WI38 (cell line): ENCODE measurements around the gene TNNT1.

Experiments used
- H3K4me3 ChIP-seq: 2 replicates; pipeline ENCODE4 v1.5.1; 2011; ENCODE audit warnings: low read depth, mild to moderate bottlenecking, control low read depth, low read length
- TF ChIP-seq, protein P1 (sequence below): IDR thresholded peaks from 2 replicates; pipeline ENCODE4 v1.5.1; 2012; ENCODE audit warnings: low read depth, mild to moderate bottlenecking, control low read depth, low read length

TNNT1 gene

DNA sequence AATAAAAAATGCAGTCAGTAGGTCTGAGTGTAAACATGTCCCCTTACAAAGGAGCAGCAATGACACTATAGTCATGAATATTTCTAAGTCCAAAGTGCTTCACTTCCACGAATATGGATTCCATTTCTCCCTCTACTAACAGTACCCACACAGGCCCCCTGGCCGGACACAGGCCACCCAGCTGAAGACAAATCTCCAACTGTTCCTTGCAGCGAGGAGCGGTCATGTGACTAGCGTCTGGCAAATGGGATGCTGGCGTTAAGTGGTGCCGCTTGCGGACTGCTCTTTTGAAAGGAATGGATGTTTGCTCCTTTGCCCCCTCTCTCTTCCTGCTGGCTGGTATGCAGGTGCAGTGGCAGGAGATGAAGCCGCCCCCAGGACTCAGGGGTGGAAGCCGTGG is 47.7 kb downstream of the TNNT1 start:
- TF ChIP-seq, protein P1, sequence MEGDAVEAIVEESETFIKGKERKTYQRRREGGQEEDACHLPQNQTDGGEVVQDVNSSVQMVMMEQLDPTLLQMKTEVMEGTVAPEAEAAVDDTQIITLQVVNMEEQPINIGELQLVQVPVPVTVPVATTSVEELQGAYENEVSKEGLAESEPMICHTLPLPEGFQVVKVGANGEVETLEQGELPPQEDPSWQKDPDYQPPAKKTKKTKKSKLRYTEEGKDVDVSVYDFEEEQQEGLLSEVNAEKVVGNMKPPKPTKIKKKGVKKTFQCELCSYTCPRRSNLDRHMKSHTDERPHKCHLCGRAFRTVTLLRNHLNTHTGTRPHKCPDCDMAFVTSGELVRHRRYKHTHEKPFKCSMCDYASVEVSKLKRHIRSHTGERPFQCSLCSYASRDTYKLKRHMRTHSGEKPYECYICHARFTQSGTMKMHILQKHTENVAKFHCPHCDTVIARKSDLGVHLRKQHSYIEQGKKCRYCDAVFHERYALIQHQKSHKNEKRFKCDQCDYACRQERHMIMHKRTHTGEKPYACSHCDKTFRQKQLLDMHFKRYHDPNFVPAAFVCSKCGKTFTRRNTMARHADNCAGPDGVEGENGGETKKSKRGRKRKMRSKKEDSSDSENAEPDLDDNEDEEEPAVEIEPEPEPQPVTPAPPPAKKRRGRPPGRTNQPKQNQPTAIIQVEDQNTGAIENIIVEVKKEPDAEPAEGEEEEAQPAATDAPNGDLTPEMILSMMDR = no peak
- H3K4me3 ChIP-seq = no peak overlapping the region

DNA sequence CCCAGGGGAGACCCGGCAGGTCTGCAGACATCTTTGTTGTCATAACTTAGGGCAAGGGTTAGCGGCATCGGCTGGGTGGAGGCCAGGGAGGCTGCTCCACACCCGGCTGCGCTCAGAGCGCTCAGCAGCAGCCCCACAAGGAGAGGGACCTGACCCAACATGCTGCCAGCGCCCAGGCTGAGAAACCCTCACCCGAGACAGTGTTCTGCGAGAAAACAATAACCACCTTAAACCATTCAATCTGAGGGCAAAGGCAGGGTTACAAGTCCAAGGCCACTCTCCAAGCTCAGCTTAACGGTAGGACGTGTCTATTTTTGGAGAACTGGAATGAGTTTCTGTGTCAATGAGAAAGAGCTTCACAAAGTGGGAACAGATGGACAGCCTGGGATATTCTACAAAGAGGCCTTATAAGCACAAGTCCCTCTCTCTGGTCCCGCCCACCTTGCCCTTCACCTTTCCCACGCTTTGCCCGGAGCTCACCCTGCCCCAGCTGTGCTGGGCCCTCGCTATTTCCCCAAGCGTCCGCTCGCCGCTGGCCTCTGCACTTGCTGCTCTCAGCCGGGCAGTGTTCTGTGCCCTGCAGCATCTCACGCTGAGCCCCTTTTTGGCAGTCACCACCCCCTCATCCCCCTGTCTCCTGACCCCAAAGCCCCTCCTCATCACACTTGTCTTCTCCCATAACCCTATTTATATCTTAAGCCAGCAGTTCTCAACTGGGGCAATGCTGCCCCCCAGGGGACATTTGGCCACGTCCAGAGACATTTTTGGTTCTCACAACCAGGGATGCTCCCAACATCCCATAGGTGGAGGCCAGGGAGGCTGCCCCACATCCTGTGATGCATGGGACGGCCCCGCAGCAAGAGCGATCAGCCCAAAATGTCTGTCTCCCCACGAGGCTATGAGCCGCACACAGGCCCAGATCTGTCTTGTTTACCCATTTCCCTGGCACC is 49.2 kb downstream of the TNNT1 start:
- no peak overlapping the region for H3K4me3 ChIP-seq
- TF ChIP-seq, protein P1 = no peak

DNA sequence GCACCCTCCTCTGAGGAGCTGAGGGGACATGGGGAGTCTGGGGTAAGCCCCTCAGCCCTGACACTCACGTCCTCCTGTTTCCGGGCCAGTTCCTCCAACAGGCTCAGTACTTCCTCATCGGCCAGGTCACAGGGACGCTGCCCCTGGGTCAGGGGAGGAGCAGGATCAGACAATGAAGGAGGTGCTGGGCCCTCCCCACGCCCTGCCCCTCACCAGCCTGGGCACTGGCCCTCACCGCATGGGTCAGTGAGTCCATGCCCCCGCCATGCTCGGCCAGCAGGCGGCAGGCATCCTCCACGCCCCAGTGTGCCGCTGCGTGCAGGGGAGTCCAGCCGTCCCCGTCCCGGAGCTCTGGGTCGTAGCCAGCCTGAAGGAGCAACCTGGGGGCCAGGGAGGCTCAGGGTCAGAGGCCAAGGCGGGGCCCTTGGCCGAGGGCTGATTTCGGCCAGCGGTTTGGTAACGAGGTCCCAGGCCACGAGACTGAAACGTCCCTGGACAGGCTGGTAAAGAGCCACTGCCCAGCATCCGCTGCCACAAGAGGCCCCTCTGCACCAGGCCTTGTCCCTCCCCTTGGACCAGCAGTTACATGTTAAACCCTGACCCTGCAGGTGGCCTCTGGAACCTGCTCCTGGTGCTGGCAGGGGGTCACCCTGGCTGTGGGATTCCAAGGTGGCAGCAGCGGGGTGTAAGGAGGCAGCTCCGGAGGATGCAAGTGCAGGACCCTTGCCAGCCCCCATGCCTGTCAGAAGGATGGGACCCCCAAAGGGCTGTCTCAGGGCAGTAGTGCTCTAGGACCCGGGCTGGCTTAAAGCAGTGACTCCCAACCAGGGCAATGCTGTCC is 50.1 kb downstream of the TNNT1 start:
- no peak overlapping the region for H3K4me3 ChIP-seq
- TF ChIP-seq, protein P1 = no peak

DNA sequence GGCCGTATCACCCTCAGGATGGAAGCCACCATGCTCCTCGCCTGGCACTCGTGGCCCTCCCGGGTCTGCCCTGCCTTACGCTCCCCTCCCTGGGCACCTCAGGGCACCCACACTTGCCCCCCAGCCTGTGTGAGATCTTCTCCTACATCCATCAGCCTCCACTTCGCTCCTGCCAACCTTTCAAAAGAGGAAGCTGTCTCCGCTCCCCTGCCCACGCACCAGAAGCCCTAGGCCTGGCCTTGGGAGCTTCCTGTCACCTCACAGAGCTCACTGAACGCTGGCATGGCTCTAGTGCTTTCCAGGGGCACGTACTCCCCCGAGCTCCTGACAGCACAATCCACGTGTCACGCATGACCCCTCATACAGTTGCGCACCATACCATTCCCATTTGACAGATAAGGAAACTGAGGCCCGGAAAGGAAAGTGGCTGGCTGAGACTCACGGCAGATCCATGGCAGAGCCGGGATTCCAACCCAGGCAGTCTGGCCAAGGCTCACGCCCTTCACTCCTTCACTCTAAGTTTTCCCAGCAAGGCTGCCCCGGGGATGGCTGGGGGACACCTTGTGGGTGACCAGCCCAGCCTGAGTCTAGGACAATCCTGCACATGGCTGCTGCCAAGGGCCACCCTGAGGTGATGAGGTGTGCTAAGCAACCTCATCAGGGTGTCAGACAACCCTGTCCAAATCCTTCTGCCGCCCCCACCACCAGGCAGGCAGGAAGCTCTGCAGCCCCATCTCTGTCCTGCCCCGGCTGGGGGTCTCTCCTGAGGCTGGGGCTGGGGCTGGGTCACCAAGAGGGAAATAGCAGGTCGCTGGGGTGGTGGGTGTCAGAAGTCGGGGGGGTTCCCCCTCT is 50.9 kb downstream of the TNNT1 start:
- TF ChIP-seq, protein P1 = no peak
- no peak overlapping the region for H3K4me3 ChIP-seq

DNA sequence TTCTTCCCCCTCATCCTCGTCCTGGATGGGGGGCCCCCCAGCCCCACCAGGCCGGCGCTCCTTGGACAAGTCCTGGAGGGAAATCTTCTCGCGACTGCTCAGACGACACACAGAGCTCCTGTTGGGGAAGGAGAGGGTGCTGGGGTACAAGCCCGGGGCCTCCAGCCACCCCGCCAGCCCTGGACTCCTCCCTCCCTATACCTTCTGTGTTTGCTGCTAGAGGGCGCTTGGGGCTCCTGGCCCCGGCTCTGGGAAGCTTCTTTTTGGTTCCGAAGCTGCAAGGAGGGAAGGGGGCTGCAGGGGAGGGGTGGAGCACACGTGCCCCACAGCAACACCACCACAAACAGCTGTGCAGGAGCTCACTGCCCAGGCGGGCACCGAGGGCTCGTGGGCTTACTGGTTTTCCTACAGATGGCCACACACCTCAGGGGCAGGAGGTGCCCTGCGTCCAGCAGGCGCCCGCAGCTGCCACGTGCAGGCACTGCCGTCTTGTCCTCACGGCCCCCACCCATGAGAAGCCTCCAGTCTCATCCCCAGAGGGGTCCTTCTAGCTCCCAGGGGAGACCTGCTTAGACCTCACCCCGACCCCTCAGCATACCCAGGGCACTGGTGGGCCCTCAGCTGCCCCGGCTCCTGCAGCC is 52.8 kb downstream of the TNNT1 start:
- TF ChIP-seq, protein P1 = no peak
- no peak overlapping the region for H3K4me3 ChIP-seq

DNA sequence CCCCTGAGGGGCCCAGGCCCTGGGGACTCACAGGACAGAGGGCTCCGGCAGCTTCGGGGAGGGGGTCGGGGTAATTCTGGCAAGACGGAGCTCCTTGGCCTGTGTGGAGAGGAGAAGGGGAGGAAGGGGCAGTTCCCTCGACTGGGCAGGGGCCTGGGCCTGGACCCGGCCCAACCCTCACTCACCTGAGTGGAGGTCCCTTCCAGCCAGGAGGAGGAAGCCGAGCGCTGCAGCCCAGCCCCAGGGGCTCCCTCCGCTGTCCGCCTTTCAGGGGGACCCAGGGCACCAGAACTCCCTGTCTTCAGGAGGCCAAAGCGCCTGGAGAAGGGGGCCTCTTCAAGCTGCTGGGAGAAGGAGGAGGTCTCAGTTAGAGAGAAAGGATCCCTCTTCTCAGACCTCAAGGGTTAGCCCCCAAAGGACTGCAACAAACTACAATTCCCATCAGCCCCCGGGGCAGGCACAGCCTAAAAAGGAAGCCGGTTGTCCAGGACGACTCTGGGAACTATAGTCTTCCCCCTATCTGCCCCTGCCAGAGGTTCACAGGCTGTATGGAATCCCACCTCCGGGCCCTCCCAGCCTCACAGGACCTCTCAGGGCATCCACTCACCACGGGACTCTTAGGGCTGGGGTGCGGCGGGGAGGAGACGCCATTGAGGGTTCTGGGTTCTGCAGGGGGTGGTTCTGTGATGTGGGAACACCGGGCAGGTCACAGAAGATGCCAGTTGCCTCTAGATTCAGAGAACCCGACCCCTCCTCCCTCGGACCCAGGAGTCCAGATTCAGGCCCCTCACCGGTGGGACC is 53.5 kb downstream of the TNNT1 start:
- no peak overlapping the region for H3K4me3 ChIP-seq
- TF ChIP-seq, protein P1 = no peak
